Panc1 (cell line): ENCODE results near the gene CUEDC2. TPM values are rescaled to one million over a fixed set of nuclear protein-coding genes. Genes with fewer than 3 reads are reported as not detected.

Source experiments
- ATAC-seq: fragments of 200-7000 bp; cut with Tn5 transposase; 2 replicates; pipeline ENCODE4 v1.9.1; 2020; ENCODE audit warnings: mild to moderate bottlenecking, moderate library complexity
- BruUV-seq: library from RNA; stranded (reverse); fragments of 400-500 nt; replicated peaks from 2 replicates; lab custom pipeline; 2021; lab: Mats Ljungman, UMichigan
- CTCF ChIA-PET: fragments of 300-600 bp; sonication (Branson Sonifier 250); formaldehyde crosslinking; loops from one replicate; lab custom pipeline; 2022; ENCODE audit warnings: antibody characterized with exemption; lab: Charles Lee
- POLR2A ChIA-PET: fragments of 300-600 bp; sonication (Branson Sonifier 250); formaldehyde crosslinking; loops from one replicate; lab custom pipeline; 2022; ENCODE audit warnings: antibody characterized with exemption; lab: Charles Lee
- DNase-seq: peaks from one replicate; pipeline ENCODE4 v3.0.0-alpha.2; 2010; ENCODE audit warnings: low read depth, low spot score
- H3K27ac ChIP-seq: 2 replicates; pipeline ENCODE4 v1.5.1; 2011; ENCODE audit warnings: mild to moderate bottlenecking, low read length, inconsistent platforms
- H3K27me3 ChIP-seq: fragments of 200-500 bp; sonication (Bioruptor generic); 2 replicates; pipeline ENCODE4 v1.6.0; 2014; ENCODE audit warnings: low read length, inconsistent platforms; ENCODE audit not compliant: control insufficient read depth, insufficient read depth
- H3K36me3 ChIP-seq: fragments of 200-500 bp; sonication (Bioruptor generic); 2 replicates; pipeline ENCODE4 v1.5.1; 2014; ENCODE audit warnings: inconsistent platforms, mild to moderate bottlenecking, low read length, moderate library complexity; ENCODE audit not compliant: control insufficient read depth, insufficient read depth
- H3K4me1 ChIP-seq: 2 replicates; pipeline ENCODE4 v1.5.1; 2011; ENCODE audit warnings: inconsistent platforms, mild to moderate bottlenecking, low read length, moderate library complexity; ENCODE audit not compliant: control insufficient read depth, insufficient read depth
- H3K4me3 ChIP-seq, 2 experiments: 2 replicates each; pipeline ENCODE4 v1.5.1; 2011 to 2012; ENCODE audit warnings: low read depth in 2 of 2, low read length in 2 of 2, mild to moderate bottlenecking in 2 of 2, inconsistent platforms in 1 of 2, moderate library complexity in 1 of 2
- H3K9me3 ChIP-seq: fragments of 200-500 bp; sonication (Bioruptor generic); 2 replicates; pipeline ENCODE4 v1.5.1; 2014; ENCODE audit warnings: low read depth, mild to moderate bottlenecking, inconsistent platforms, low read length, moderate library complexity; ENCODE audit not compliant: control insufficient read depth, insufficient read depth
- POLR2AphosphoS5 ChIP-seq: IDR thresholded peaks from 2 replicates; pipeline ENCODE4 v1.6.1; 2012; ENCODE audit warnings: mild to moderate bottlenecking, low read depth, low read length, moderate library complexity
- SIN3A ChIP-seq: IDR thresholded peaks from 2 replicates; pipeline ENCODE4 v1.6.1; 2012; ENCODE audit warnings: low read depth, mild to moderate bottlenecking, low read length, moderate library complexity, borderline replicate concordance; ENCODE audit not compliant: insufficient read depth
- TCF7L2 ChIP-seq: IDR thresholded peaks from 2 replicates; pipeline ENCODE4 v1.6.1; 2011; ENCODE audit warnings: mild to moderate bottlenecking, low read depth, low read length, inconsistent platforms
- in situ Hi-C: cut with HindIII; loops from 2 replicates; pipeline ENCODE4 v1.10.0; 2016; ENCODE audit warnings: low sequenced_read_pairs, low pct_unique_long_range_greater_than_20kb
- intact Hi-C: fragments of 100-400 bp; cut with micrococcal nuclease; formaldehyde crosslinking; loops from one replicate; pipeline ENCODE4 v1.10.0; 2022; ENCODE audit not compliant: unreplicated experiment
- total RNA-seq: library from RNA; stranded (reverse); gene quantifications from one replicate; pipeline ENCODE4 v1.2.1, GENCODE V29; 2021; ENCODE audit not compliant: unreplicated experiment
- TF ChIP-seq, protein P1 (sequence below): fragments of 450-650 bp; IDR thresholded peaks from 2 replicates; pipeline ENCODE4 v1.5.1; 2017; ENCODE audit warnings: mild to moderate bottlenecking
- TF ChIP-seq, protein P2 (sequence below), 2 experiments: IDR thresholded peaks; 2 replicates each; pipeline ENCODE4 v1.6.1; 2011 to 2012; ENCODE audit warnings: low read depth in 2 of 2, control low read depth in 1 of 2, low read length in 1 of 2, mild to moderate bottlenecking in 1 of 2, moderate library complexity in 1 of 2; ENCODE audit not compliant: insufficient read depth in 1 of 2

Gene CUEDC2
- total RNA-seq, 1 experiment from 2014 or later: 79.3 TPM

DNA sequence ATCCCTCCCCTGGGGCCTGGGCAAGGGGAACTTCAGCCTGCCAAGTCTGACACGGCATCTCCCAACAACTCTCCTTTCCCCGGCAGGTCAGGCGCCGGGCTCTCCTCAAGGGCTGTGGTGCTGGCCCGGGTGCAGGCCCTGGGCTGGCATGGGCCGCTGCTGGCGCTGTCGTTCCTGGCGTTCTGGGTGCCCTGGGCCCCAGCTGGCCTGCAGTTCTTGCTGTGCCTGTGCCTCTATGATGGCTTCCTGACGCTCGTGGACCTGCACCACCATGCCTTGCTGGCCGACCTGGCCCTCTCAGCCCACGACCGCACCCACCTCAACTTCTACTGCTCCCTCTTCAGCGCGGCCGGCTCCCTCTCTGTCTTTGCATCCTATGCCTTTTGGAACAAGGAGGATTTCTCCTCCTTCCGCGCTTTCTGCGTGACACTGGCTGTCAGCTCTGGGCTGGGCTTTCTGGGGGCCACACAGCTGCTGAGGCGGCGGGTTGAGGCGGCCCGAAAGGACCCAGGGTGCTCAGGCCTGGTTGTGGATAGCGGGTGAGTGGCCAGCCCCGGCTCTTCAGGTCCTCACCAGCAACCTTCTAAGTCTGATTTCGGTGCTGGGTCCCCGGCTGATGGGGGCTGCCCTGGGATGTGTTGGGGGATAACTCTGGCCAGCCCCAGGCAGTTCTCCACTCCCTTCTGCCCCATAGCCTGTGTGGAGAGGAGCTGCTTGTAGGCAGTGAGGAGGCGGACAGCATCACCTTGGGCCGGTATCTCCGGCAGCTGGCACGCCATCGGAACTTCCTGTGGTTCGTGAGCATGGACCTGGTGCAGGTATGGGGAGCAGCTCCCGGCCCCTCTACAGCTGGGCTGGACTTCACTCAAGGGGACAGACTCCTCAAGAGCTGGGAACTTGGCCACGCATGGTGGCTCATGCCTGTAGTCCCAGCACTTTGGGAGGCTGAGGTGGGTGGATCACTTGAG lies 38.5 kb upstream of the CUEDC2 start:
- Histone ChIP-seq H3K4me3 (no peak overlapping the region), H3K4me1 (no peaks in the 10 kb centered on the region), H3K36me3 (no peaks in the 10 kb centered on the region), H3K27me3 (no peaks in the 10 kb centered on the region), H3K27ac (no peak overlapping the region), H3K9me3 (no peaks in the 10 kb centered on the region)
- DNase-seq (no peak), ATAC-seq (no peak)
- TF ChIP-seq TCF7L2 (no peak), POLR2AphosphoS5 (no peak), SIN3A (no peak)
- TF ChIP-seq, protein P1, sequence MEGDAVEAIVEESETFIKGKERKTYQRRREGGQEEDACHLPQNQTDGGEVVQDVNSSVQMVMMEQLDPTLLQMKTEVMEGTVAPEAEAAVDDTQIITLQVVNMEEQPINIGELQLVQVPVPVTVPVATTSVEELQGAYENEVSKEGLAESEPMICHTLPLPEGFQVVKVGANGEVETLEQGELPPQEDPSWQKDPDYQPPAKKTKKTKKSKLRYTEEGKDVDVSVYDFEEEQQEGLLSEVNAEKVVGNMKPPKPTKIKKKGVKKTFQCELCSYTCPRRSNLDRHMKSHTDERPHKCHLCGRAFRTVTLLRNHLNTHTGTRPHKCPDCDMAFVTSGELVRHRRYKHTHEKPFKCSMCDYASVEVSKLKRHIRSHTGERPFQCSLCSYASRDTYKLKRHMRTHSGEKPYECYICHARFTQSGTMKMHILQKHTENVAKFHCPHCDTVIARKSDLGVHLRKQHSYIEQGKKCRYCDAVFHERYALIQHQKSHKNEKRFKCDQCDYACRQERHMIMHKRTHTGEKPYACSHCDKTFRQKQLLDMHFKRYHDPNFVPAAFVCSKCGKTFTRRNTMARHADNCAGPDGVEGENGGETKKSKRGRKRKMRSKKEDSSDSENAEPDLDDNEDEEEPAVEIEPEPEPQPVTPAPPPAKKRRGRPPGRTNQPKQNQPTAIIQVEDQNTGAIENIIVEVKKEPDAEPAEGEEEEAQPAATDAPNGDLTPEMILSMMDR: no peak
- TF ChIP-seq, protein P2, sequence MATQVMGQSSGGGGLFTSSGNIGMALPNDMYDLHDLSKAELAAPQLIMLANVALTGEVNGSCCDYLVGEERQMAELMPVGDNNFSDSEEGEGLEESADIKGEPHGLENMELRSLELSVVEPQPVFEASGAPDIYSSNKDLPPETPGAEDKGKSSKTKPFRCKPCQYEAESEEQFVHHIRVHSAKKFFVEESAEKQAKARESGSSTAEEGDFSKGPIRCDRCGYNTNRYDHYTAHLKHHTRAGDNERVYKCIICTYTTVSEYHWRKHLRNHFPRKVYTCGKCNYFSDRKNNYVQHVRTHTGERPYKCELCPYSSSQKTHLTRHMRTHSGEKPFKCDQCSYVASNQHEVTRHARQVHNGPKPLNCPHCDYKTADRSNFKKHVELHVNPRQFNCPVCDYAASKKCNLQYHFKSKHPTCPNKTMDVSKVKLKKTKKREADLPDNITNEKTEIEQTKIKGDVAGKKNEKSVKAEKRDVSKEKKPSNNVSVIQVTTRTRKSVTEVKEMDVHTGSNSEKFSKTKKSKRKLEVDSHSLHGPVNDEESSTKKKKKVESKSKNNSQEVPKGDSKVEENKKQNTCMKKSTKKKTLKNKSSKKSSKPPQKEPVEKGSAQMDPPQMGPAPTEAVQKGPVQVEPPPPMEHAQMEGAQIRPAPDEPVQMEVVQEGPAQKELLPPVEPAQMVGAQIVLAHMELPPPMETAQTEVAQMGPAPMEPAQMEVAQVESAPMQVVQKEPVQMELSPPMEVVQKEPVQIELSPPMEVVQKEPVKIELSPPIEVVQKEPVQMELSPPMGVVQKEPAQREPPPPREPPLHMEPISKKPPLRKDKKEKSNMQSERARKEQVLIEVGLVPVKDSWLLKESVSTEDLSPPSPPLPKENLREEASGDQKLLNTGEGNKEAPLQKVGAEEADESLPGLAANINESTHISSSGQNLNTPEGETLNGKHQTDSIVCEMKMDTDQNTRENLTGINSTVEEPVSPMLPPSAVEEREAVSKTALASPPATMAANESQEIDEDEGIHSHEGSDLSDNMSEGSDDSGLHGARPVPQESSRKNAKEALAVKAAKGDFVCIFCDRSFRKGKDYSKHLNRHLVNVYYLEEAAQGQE (IDR thresholded peaks at IDR 0.05; ENCODE audit: insufficient read depth in 1 of 2, low read depth in 2 of 2, low read length in 1 of 2): no peak
- intact Hi-C loops: no loop called here
- in situ Hi-C loops: no loop called here
- CTCF ChIA-PET: interaction anchor here (0.6 to 0.7 kb wide), 2 partner anchors 19 to 301 kb away, joined by 3 to 6 read pairs; no protein-coding TSS in a partner anchor
- no TSS peak for BruUV-seq
- POLR2A ChIA-PET: no interaction called here

DNA sequence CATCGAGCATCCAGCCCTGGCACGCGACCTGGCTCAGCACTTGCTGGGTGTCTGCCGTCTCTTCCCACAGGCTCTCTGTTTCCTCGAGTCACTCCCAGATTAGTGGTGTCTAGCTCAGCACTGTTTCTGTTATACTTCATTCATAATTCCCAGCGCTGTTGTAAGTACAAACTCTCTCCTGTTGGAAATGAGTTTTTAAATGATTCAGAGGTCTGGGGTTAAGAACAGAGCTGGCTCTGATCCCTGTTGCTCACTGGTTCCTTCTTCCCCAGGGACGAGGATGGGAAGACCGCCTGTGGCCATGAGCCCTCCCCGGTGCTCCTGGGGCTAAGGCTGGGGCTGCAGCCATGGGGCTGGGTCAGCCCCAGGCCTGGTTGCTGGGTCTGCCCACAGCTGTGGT lies 36.3 kb upstream of the CUEDC2 start:
- ChIA-PET CTCF (interaction anchor here (0.6 to 0.7 kb wide), 4 partner anchors 25 to 1680 kb away, joined by 3 to 6 read pairs (median 3); no protein-coding TSS in a partner anchor), POLR2A (interaction anchor here (0.6 kb wide), 1 partner anchor 1583 kb away, joined by 6 read pairs; no protein-coding TSS in a partner anchor)
- Histone ChIP-seq H3K4me1 (peaks cover 2% of the 10 kb centered on the region; the same call in 1 of the 2 replicates), H3K4me3 (no peak overlapping the region), H3K27me3 (no peaks in the 10 kb centered on the region), H3K27ac (no peak overlapping the region), H3K9me3 (no peaks in the 10 kb centered on the region), H3K36me3 (no peaks in the 10 kb centered on the region)
- TF ChIP-seq TCF7L2: no peak
- no peak for TF ChIP-seq SIN3A
- no peak for TF ChIP-seq POLR2AphosphoS5
- TF ChIP-seq, protein P1: no peak
- TF ChIP-seq, protein P2 (IDR thresholded peaks at IDR 0.05; ENCODE audit: insufficient read depth in 1 of 2, low read depth in 2 of 2, low read length in 1 of 2): no peak
- ATAC-seq: no peak
- BruUV-seq: no TSS peak
- in situ Hi-C loops: no loop called here
- DNase-seq: no peak
- intact Hi-C loops: no loop called here
